Keratinocyte (primary cell): ENCODE data around the gene DTNBP1. TPM values are rescaled to one million over a fixed set of nuclear protein-coding genes. Genes with fewer than 3 reads are reported as not detected.

Experiments used
- DNase-seq: peaks from one replicate; pipeline ENCODE4 v3.0.0-alpha.2; 2011; ENCODE audit warnings: low read depth, missing footprints, low spot score
- FAIRE-seq: peaks from 2 replicates; lab custom pipeline; 2011; peaks lifted over from hg19 to GRCh38; lab: Jason Lieb, UNC
- H2AFZ ChIP-seq: 2 replicates; pipeline ENCODE4 v1.6.0; 2012; ENCODE audit warnings: low read length, control low read depth, inconsistent platforms; ENCODE audit not compliant: control insufficient read depth
- H3K27ac ChIP-seq: 2 replicates; pipeline ENCODE4 v1.5.1; 2011; ENCODE audit warnings: low read length; ENCODE audit not compliant: control insufficient read depth, insufficient read depth
- H3K27me3 ChIP-seq: 3 replicates; pipeline ENCODE4 v1.6.0; 2011; ENCODE audit warnings: low read length; ENCODE audit not compliant: control insufficient read depth, insufficient read depth; ENCODE audit errors: extremely low read depth
- H3K36me3 ChIP-seq, 2 experiments: 2 replicates in 1 of 2; 3 replicates in 1 of 2; pipeline ENCODE4 v1.5.1; 2011; ENCODE audit warnings: low read length in 2 of 2, mild to moderate bottlenecking in 1 of 2; ENCODE audit not compliant: control insufficient read depth in 2 of 2, insufficient read depth in 2 of 2; ENCODE audit errors: extremely low read depth in 1 of 2
- H3K4me1 ChIP-seq: 3 replicates; pipeline ENCODE4 v1.5.1; 2011; ENCODE audit warnings: low read length; ENCODE audit not compliant: control insufficient read depth, insufficient read depth; ENCODE audit errors: extremely low read depth
- H3K4me2 ChIP-seq: 3 replicates; pipeline ENCODE4 v1.6.0; 2011; ENCODE audit warnings: low read depth, low read length; ENCODE audit not compliant: control insufficient read depth, insufficient read depth; ENCODE audit errors: extremely low read depth
- H3K4me3 ChIP-seq, 3 experiments: fragments of 200-600 bp in 1 of 3; sonication (generic) in 1 of 3; 2 replicates in 2 of 3; 3 replicates in 1 of 3; pipeline ENCODE4 v1.5.1; 2011 to 2016; ENCODE audit warnings: low read length in 3 of 3, mild to moderate bottlenecking in 3 of 3, control low read depth in 2 of 3, inconsistent platforms in 1 of 3, low read depth in 1 of 3, mixed read lengths in 1 of 3, mixed run types in 1 of 3, moderate library complexity in 1 of 3; ENCODE audit not compliant: control insufficient read depth in 2 of 3, insufficient read depth in 2 of 3; ENCODE audit errors: extremely low read depth in 1 of 3
- H3K79me2 ChIP-seq: 2 replicates; pipeline ENCODE4 v1.6.0; 2012; ENCODE audit warnings: low read length; ENCODE audit not compliant: control insufficient read depth, insufficient read depth
- H3K9ac ChIP-seq: 3 replicates; pipeline ENCODE4 v1.6.0; 2011; ENCODE audit warnings: low read length; ENCODE audit not compliant: control insufficient read depth, insufficient read depth; ENCODE audit errors: extremely low read depth
- H3K9me1 ChIP-seq: 3 replicates; pipeline ENCODE4 v1.6.0; 2011; ENCODE audit warnings: low read length; ENCODE audit not compliant: control insufficient read depth, insufficient read depth; ENCODE audit errors: extremely low read depth
- H3K9me3 ChIP-seq: 2 replicates; pipeline ENCODE4 v1.5.1; 2012; ENCODE audit warnings: low read depth, low read length; ENCODE audit not compliant: control insufficient read depth
- H4K20me1 ChIP-seq: 3 replicates; pipeline ENCODE4 v1.6.0; 2011; ENCODE audit warnings: low read length; ENCODE audit not compliant: control insufficient read depth, insufficient read depth; ENCODE audit errors: extremely low read depth
- EZH2 ChIP-seq: IDR thresholded peaks from one replicate; pipeline ENCODE4 v1.6.1; 2012; ENCODE audit warnings: inconsistent platforms, mild to moderate bottlenecking, low read length, moderate library complexity
- dilution Hi-C: fragments of 300-500 bp; cut with MboI; formaldehyde crosslinking; loops from one replicate; pipeline ENCODE4 v1.7.0; 2020; ENCODE audit warnings: low sequenced_read_pairs; ENCODE audit not compliant: extremely low pct_ligation_motif_present
- polyA plus RNA-seq, 5 experiments: library from polyadenylated mRNA; depleted of rRNA in 3 of 5; stranded (reverse) in 3 of 5; stranded (forward) in 1 of 5; unstranded in 1 of 5; fragments of >200 nt; gene quantifications; 1 replicate in 1 of 5; 2 replicates in 3 of 5; 3 replicates in 1 of 5; pipeline versions ENCODE4 v1.2.1 to v1.2.3, GENCODE V29; 2011 to 2012; ENCODE audit warnings: missing spikeins in 2 of 5, low read depth in 1 of 5, low replicate concordance in 1 of 5
- TF ChIP-seq, protein P1 (sequence below), 3 experiments: IDR thresholded peaks in 1 of 3; conservative IDR thresholded peaks in 1 of 3; optimal IDR thresholded peaks in 1 of 3; 2 replicates in 2 of 3; 3 replicates in 1 of 3; pipeline versions ENCODE3 to v1.5.1; 2011; ENCODE audit warnings: low read length in 3 of 3, mild to moderate bottlenecking in 3 of 3, moderate library complexity in 2 of 3, control low read depth in 1 of 3, inconsistent platforms in 1 of 3; ENCODE audit not compliant: insufficient read depth in 2 of 3; ENCODE audit errors: extremely low read depth in 1 of 3

The DTNBP1 gene
- polyA plus RNA-seq, 1 donor (not counting 4 experiments of a cell fraction or from before 2014, with no cell fraction given): 11.5 TPM

DNA sequence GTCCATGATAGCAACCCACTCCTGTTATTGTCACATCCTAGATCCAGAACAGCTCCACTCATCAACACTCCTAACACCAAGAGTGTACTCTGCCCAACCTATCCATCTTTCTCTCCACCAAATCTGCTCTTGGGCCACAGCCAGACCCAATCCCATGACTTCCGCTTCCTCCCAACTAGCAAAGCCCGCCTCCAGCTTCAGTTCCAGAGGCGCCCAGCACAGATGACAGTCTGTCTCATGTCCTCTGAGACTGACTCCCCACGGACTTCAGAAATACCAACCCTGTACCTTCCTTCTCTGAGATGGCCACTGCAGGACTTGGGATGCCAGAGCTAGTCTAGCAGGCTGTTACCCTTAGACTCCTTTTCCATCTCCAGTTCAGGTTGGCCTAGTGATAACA is 48.6 kb downstream of the DTNBP1 start:
- H3K9me1 ChIP-seq: no peaks in the 10 kb centered on the region
- no peaks in the 10 kb centered on the region for H4K20me1 ChIP-seq
- DNase-seq (no peak), FAIRE-seq (no peak)
- no peaks in the 10 kb centered on the region for H3K4me1 ChIP-seq
- H3K9me3 ChIP-seq: no peaks in the 10 kb centered on the region
- no peak overlapping the region for H2AFZ ChIP-seq
- no peak overlapping the region for H3K27ac ChIP-seq
- dilution Hi-C loops: no loop called here
- no peak overlapping the region for H3K9ac ChIP-seq
- H3K4me3 ChIP-seq: no peak overlapping the region
- no peaks in the 10 kb centered on the region for H3K79me2 ChIP-seq
- no peaks in the 10 kb centered on the region for H3K36me3 ChIP-seq
- TF ChIP-seq EZH2: no peak
- TF ChIP-seq, protein P1, sequence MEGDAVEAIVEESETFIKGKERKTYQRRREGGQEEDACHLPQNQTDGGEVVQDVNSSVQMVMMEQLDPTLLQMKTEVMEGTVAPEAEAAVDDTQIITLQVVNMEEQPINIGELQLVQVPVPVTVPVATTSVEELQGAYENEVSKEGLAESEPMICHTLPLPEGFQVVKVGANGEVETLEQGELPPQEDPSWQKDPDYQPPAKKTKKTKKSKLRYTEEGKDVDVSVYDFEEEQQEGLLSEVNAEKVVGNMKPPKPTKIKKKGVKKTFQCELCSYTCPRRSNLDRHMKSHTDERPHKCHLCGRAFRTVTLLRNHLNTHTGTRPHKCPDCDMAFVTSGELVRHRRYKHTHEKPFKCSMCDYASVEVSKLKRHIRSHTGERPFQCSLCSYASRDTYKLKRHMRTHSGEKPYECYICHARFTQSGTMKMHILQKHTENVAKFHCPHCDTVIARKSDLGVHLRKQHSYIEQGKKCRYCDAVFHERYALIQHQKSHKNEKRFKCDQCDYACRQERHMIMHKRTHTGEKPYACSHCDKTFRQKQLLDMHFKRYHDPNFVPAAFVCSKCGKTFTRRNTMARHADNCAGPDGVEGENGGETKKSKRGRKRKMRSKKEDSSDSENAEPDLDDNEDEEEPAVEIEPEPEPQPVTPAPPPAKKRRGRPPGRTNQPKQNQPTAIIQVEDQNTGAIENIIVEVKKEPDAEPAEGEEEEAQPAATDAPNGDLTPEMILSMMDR (optimal IDR thresholded peaks at IDR 0.05 in 1 of 3, IDR thresholded peaks at IDR 0.05 in 1 of 3, conservative IDR thresholded peaks at IDR 0.05 in 1 of 3; ENCODE audit: extremely low read depth in 1 of 3, insufficient read depth in 2 of 3, low read length in 3 of 3): no peak
- no peaks in the 10 kb centered on the region for H3K27me3 ChIP-seq
- H3K4me2 ChIP-seq: no peak overlapping the region

DNA sequence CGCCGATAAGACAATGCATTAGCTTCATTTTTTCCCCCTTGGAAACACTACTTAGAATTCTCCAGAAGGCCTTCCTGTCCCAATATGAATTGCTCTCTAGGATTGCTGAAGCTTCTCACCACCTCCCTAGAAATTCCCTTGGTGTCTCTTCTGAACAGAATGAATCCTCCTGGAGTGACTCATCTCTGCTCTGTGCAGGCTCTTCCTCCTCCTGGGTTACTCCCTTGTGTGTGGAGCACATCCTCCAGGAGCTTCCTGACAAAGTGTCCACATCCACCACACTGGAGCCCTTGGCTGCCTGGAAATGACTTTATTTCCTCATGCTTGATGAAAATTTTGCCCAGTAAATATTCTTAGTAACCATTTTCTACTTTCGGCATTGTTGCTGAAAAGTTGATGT is 54.4 kb downstream of the DTNBP1 start:
- H3K9me1 ChIP-seq: no peaks in the 10 kb centered on the region
- H4K20me1 ChIP-seq: no peaks in the 10 kb centered on the region
- DNase-seq: peak; percentile 42
- H3K27me3 ChIP-seq: no peaks in the 10 kb centered on the region
- no peaks in the 10 kb centered on the region for H3K9me3 ChIP-seq
- no peaks in the 10 kb centered on the region for H3K36me3 ChIP-seq
- H3K9ac ChIP-seq: no peak overlapping the region
- H3K79me2 ChIP-seq: no peaks in the 10 kb centered on the region
- peak overlapping the region; percentile 7 for H2AFZ ChIP-seq
- H3K4me1 ChIP-seq: peaks cover 6% of the 10 kb centered on the region
- no peak overlapping the region for H3K27ac ChIP-seq
- H3K4me3 ChIP-seq: no peak overlapping the region
- TF ChIP-seq, protein P1 (optimal IDR thresholded peaks at IDR 0.05 in 1 of 3, IDR thresholded peaks at IDR 0.05 in 1 of 3, conservative IDR thresholded peaks at IDR 0.05 in 1 of 3; ENCODE audit: extremely low read depth in 1 of 3, insufficient read depth in 2 of 3, low read length in 3 of 3): no peak
- TF ChIP-seq EZH2: no peak
- no peak overlapping the region for H3K4me2 ChIP-seq
- dilution Hi-C loops: no loop called here
- FAIRE-seq: peak; percentile 96
